GM23338 (cell line): ENCODE measurements around the gene ATRIP. TPM values are rescaled to one million over a fixed set of nuclear protein-coding genes. Genes with fewer than 3 reads are reported as not detected.

Experiments used
- ATAC-seq: fragments of 200-7000 bp; cut with Tn5 transposase; 3 replicates; pipeline ENCODE4 v1.9.1; 2020
- DNase-seq: peaks from one replicate; pipeline ENCODE4 v3.0.0-alpha.2; 2015; ENCODE audit warnings: low spot score
- H2AFZ ChIP-seq: fragments of 200-600 bp; sonication (generic); 2 replicates; pipeline ENCODE4 v1.8.0; 2016; ENCODE audit warnings: antibody characterized with exemption, mild to moderate bottlenecking, moderate library complexity
- H3F3A ChIP-seq: fragments of 200-600 bp; sonication (generic); replicated peaks from 2 replicates; pipeline ENCODE4 v1.8.0; 2017; ENCODE audit warnings: antibody characterized with exemption, mixed run types, low read depth
- H3K27ac ChIP-seq: fragments of 200-600 bp; sonication (generic); 2 replicates; pipeline ENCODE4 v1.6.1; 2016; ENCODE audit warnings: low read depth
- H3K27me3 ChIP-seq: fragments of 200-600 bp; sonication (generic); 2 replicates; pipeline ENCODE4 v1.8.0; 2016; ENCODE audit warnings: mild to moderate bottlenecking, mixed run types, moderate library complexity; ENCODE audit not compliant: insufficient read depth
- H3K36me3 ChIP-seq: fragments of 200-600 bp; sonication (generic); 2 replicates; pipeline ENCODE4 v1.8.0; 2016; ENCODE audit warnings: mild to moderate bottlenecking; ENCODE audit not compliant: insufficient read depth
- H3K4me1 ChIP-seq: fragments of 200-600 bp; sonication (generic); 2 replicates; pipeline ENCODE4 v1.8.0; 2016; ENCODE audit warnings: mild to moderate bottlenecking, moderate library complexity; ENCODE audit not compliant: insufficient read depth
- H3K4me2 ChIP-seq: fragments of 200-600 bp; sonication (generic); 2 replicates; pipeline ENCODE4 v1.7.1; 2017; ENCODE audit warnings: mixed run types
- H3K4me3 ChIP-seq: fragments of 200-600 bp; sonication (generic); 2 replicates; pipeline ENCODE4 v1.6.1; 2016; ENCODE audit warnings: mixed run types
- H3K79me2 ChIP-seq: fragments of 200-600 bp; sonication (generic); replicated peaks from 2 replicates; pipeline ENCODE4 v1.8.0; 2017; ENCODE audit warnings: mild to moderate bottlenecking; ENCODE audit not compliant: insufficient read depth
- H3K9me2 ChIP-seq: fragments of 200-600 bp; sonication (generic); 2 replicates; pipeline ENCODE4 v1.8.0; 2017; ENCODE audit not compliant: insufficient read depth
- H4K20me1 ChIP-seq: fragments of 200-600 bp; sonication (generic); replicated peaks from 2 replicates; pipeline ENCODE4 v1.8.0; 2017; ENCODE audit warnings: mild to moderate bottlenecking; ENCODE audit not compliant: insufficient read depth
- H3K27ac Mint-ChIP-seq: 2 replicates; pipeline ENCODE4 v1.8.0; 2020; ENCODE audit warnings: inconsistent platforms, mild to moderate bottlenecking, moderate library complexity, mixed read lengths
- H3K27me3 Mint-ChIP-seq: 3 replicates; pipeline ENCODE4 v1.8.0; 2022; ENCODE audit warnings: low read depth, mild to moderate bottlenecking, moderate library complexity, mixed read lengths, inconsistent platforms; ENCODE audit not compliant: insufficient read depth, poor library complexity
- H3K36me3 Mint-ChIP-seq: 3 replicates; pipeline ENCODE4 v1.8.0; 2021; ENCODE audit warnings: low read depth, mild to moderate bottlenecking, inconsistent platforms, moderate library complexity, mixed read lengths
- H3K4me1 Mint-ChIP-seq: 3 replicates; pipeline ENCODE4 v1.8.0; 2020; ENCODE audit warnings: mild to moderate bottlenecking, inconsistent platforms, mixed read lengths
- H3K4me3 Mint-ChIP-seq: 3 replicates; pipeline ENCODE4 v1.8.0; 2021; ENCODE audit warnings: moderate library complexity, mild to moderate bottlenecking, inconsistent platforms, mixed read lengths
- H3K9me3 Mint-ChIP-seq: 3 replicates; pipeline ENCODE4 v1.8.0; 2020; ENCODE audit warnings: moderate library complexity, mild to moderate bottlenecking, inconsistent platforms, mixed read lengths
- CREB1 ChIP-seq: fragments of 250-450 bp; sonication (Bioruptor Pico); IDR thresholded peaks from 2 replicates; pipeline ENCODE4 v1.5.0; 2020; ENCODE audit warnings: low read depth, mild to moderate bottlenecking, moderate library complexity
- CTCF ChIP-seq, 2 experiments: fragments of 200-600 bp in 1 of 2; sonication (generic) in 1 of 2; conservative IDR thresholded peaks; 2 replicates each; pipeline versions ENCODE4 v1.5.1 to v1.6.1; 2016 to 2017; ENCODE audit warnings: antibody characterized with exemption in 2 of 2, low read depth in 2 of 2, mild to moderate bottlenecking in 2 of 2, moderate library complexity in 1 of 2
- ETS1 ChIP-seq: IDR thresholded peaks from 2 replicates; pipeline ENCODE4 v1.6.1; 2016; ENCODE audit warnings: antibody characterized with exemption
- EZH2 ChIP-seq: fragments of 200-600 bp; sonication (generic); IDR thresholded peaks from one replicate; pipeline ENCODE4 v1.8.0; 2017; ENCODE audit warnings: antibody characterized with exemption, mild to moderate bottlenecking, low read depth; ENCODE audit not compliant: unreplicated experiment
- EZH2phosphoT487 ChIP-seq: fragments of 200-600 bp; sonication (generic); IDR thresholded peaks from one replicate; pipeline ENCODE4 v1.8.1; 2018; ENCODE audit warnings: antibody characterized with exemption; ENCODE audit not compliant: unreplicated experiment
- JUNB ChIP-seq: IDR thresholded peaks from one replicate; pipeline ENCODE4 v1.6.1; 2016; ENCODE audit warnings: antibody characterized with exemption; ENCODE audit not compliant: unreplicated experiment
- NANOG ChIP-seq: IDR thresholded peaks from 2 replicates; pipeline ENCODE4 v1.6.1; 2016; ENCODE audit warnings: antibody characterized with exemption, borderline replicate concordance
- POLR2AphosphoS5 ChIP-seq: IDR thresholded peaks from 2 replicates; pipeline ENCODE4 v1.6.1; 2016; ENCODE audit warnings: antibody characterized with exemption, low read depth
- STAT1 ChIP-seq: IDR thresholded peaks from one replicate; pipeline ENCODE4 v1.6.1; 2016; ENCODE audit warnings: antibody characterized with exemption; ENCODE audit not compliant: unreplicated experiment
- ZNF462 ChIP-seq: fragments of 250-450 bp; sonication (Bioruptor Pico); IDR thresholded peaks from 2 replicates; pipeline ENCODE4 v1.5.0; 2020; ENCODE audit warnings: mild to moderate bottlenecking, moderate library complexity
- polyA plus RNA-seq: library from polyadenylated mRNA; unstranded; fragments of >200 nt; fragmentation: Nextera tagmentation; extraction: Ambion mirVana; gene quantifications from 2 replicates; pipeline ENCODE4 v1.2.1, GENCODE V29; 2016
- total RNA-seq: library from RNA; depleted of rRNA; stranded (reverse); fragments of >200 nt; shearing (Covaris generic); gene quantifications from 2 replicates; pipeline ENCODE4 v1.2.3, GENCODE V29; 2014

ATRIP gene
- total and polyA plus RNA-seq, 2 experiments from 2014 or later = 5.8 to 17.3 TPM

DNA sequence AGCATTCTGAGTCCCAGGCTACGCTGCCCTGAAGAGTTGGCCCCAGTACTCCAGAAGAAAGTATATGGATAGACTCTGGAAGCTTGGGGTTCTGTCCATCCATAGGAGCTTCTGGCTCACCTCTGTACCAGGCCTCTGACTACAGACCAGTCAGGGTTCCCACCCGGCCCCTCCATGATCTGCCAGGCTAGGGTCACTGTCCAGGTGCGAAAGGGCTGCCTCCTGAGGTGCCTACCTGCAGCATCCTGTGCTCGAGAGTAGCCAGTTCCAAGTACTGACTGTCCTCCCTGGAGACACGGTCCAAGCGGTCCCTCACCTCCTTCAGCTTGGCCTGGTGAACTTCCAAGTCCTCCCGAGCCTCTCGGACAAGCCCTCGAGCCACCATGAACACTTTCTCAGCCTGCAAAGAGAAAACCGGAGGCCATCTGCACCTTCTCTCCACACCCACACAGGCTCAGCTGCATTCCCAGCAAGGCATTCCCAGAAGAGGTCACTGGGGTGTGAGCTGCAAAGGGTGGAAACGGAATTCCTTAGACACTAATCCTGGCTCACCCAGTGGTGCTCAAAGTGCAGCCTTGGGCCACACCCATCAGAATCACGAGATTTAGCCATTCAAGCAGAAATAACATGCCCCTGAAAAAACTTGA is 12.9 kb upstream of the ATRIP start:
- ATAC-seq (no peak), DNase-seq (no peak)
- peaks cover 41% of the 10 kb centered on the region for H3K36me3 Mint-ChIP-seq
- Histone ChIP-seq H3K4me2 (no peak overlapping the region), H3K36me3 (peaks cover 10% of the 10 kb centered on the region), H3F3A (peaks cover 42% of the 10 kb centered on the region), H3K4me1 (peaks cover 17% of the 10 kb centered on the region), H2AFZ (no peak overlapping the region), H3K4me3 (no peak overlapping the region), H3K9me2 (no peaks in the 10 kb centered on the region), H3K79me2 (peaks cover 21% of the 10 kb centered on the region), H3K27ac (no peak overlapping the region), H3K27me3 (no peaks in the 10 kb centered on the region), H4K20me1 (no peaks in the 10 kb centered on the region)
- peaks cover 28% of the 10 kb centered on the region for H3K4me1 Mint-ChIP-seq
- H3K4me3 Mint-ChIP-seq = no peak overlapping the region
- no peak overlapping the region for H3K27ac Mint-ChIP-seq
- TF ChIP-seq JUNB (no peak), EZH2 (no peak)
- no peaks in the 10 kb centered on the region for H3K9me3 Mint-ChIP-seq
- H3K27me3 Mint-ChIP-seq = peaks cover 5% of the 10 kb centered on the region

DNA sequence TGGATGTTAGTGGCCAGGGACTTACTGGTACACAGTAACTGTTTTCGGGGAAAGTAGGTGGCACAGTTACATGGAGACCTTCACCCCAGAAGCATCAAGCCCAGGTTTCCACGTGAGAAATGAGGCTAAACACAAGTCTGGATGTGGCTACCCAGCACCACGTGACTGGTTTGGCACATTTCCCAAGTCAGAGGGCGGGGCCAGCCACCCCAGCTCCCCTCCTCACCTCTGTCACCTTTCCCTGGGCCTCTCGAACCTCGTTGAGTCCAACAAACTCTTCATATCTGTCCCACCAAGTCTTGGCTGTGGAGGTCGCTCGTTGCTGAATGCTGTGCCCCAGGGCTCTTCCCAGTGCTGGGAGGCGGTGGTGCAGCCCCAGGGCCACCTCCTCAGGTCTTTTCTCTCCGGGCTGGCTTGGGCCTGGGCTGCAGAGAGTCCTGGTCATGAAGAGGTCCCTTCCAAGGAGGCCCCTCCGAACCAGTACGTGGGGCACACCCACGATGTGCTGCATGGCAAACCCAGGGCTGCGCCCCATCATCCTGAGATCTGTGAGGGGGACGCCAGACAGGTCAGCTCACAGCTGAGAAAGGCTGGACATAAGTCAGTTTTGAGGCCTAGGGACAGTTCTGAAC is 11.8 kb upstream of the ATRIP start:
- Histone ChIP-seq H2AFZ (no peak overlapping the region), H3K36me3 (peaks cover 10% of the 10 kb centered on the region), H3K79me2 (peaks cover 32% of the 10 kb centered on the region), H4K20me1 (no peaks in the 10 kb centered on the region), H3K27ac (no peak overlapping the region), H3K4me3 (no peak overlapping the region), H3K4me1 (peaks cover 17% of the 10 kb centered on the region), H3F3A (peaks cover 47% of the 10 kb centered on the region), H3K4me2 (no peak overlapping the region), H3K27me3 (no peaks in the 10 kb centered on the region), H3K9me2 (no peaks in the 10 kb centered on the region)
- no peaks in the 10 kb centered on the region for H3K9me3 Mint-ChIP-seq
- H3K27me3 Mint-ChIP-seq = peaks cover 7% of the 10 kb centered on the region
- no peak overlapping the region for H3K4me3 Mint-ChIP-seq
- no peak for DNase-seq
- peaks cover 41% of the 10 kb centered on the region for H3K36me3 Mint-ChIP-seq
- H3K27ac Mint-ChIP-seq = no peak overlapping the region
- peaks cover 33% of the 10 kb centered on the region for H3K4me1 Mint-ChIP-seq
- ATAC-seq = no peak
- TF ChIP-seq CREB1 (CRISPR knock-in tag) (no peak), ETS1 (no peak), CTCF (conservative IDR thresholded peaks at IDR 0.05; ENCODE audit: low read depth in 2 of 2) (no peak), POLR2AphosphoS5 (no peak), NANOG (no peak), EZH2phosphoT487 (no peak), ZNF462 (CRISPR knock-in tag) (no peak), STAT1 (no peak)
